ENCODE measurements around the gene TGM4.

TGM4 gene

DNA sequence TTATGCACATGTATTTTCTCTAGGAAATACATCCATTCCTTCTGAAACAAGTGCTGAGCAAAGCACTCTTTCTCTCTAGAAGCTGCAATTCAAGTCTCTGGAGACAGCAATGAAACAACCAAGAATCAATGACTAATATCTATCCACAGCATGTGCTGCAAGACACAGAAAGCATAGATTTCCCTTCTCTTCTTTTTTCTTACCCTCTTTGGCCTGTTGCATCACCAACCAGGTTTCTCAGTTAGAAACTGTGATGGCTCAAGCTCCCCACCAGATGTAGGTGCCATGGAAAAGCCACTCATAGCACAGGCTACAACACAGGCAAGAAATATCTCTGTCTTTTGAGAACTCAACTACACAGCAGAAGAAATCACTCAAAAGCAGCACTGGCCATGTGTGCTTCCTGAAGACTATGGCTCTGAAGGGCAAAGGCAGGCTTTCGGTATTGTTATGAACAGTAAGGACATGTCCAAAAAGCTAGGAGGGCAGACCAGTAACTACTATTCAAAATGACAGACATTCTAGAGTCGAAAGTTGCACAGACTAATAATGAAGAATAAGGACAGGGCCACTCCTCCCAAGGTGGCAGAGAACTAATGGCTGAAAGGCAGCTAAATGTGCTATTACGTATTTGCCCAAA, 86.1 kb downstream of the TGM4 start:
- TF ChIP-seq, protein P1, sequence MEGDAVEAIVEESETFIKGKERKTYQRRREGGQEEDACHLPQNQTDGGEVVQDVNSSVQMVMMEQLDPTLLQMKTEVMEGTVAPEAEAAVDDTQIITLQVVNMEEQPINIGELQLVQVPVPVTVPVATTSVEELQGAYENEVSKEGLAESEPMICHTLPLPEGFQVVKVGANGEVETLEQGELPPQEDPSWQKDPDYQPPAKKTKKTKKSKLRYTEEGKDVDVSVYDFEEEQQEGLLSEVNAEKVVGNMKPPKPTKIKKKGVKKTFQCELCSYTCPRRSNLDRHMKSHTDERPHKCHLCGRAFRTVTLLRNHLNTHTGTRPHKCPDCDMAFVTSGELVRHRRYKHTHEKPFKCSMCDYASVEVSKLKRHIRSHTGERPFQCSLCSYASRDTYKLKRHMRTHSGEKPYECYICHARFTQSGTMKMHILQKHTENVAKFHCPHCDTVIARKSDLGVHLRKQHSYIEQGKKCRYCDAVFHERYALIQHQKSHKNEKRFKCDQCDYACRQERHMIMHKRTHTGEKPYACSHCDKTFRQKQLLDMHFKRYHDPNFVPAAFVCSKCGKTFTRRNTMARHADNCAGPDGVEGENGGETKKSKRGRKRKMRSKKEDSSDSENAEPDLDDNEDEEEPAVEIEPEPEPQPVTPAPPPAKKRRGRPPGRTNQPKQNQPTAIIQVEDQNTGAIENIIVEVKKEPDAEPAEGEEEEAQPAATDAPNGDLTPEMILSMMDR (IDR thresholded peaks at IDR 0.05; ENCODE audit: borderline replicate concordance, insufficient read depth, low read depth, low read length) = no peak
- H3K4me3 ChIP-seq (ENCODE audit: low read depth, low read length) = no peak overlapping the region

- TF ChIP-seq, protein P1 (IDR thresholded peaks at IDR 0.05; ENCODE audit: borderline replicate concordance, insufficient read depth, low read depth, low read length) = no peak
- no peak overlapping the region for H3K4me3 ChIP-seq (ENCODE audit: low read depth, low read length)
Observed at GRCh38 chr3:44961888-44962287, 87.5 kb downstream of the TGM4 start.

DNA sequence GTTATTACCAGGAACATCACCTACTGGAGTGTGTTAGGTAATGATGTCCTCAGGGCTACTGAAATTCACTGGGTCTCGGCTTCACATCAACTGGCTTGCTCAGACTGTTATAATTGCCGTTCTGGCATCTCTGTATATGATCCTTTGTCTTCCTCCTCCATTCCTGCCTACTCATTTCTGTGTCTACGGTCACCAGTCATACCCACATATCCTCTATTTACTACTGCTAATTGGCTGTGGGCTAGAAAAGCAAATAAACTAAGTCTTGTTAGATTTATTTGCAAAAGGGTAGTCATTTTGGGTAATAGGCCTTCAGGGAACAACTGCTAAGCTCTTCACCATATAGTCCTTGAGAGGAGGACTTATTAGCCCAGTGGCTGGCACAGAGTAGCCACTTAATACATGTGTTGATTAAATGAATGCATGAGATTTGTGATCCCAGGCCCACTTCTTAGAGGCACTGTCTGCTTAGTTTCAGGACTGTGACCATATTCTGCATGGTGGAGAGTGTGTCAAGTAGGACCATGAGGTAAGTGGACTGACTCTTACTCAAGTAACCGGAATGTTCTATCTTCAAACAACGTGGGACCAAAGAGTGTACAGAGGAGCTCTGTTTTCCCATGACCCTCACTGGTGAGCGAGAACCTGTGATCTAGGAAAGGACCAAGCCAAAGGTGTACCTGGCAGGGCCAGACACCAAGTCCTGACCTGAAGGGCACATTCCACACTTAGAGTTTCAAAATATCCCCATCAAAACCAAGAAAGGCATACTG, 88.4 kb downstream of the TGM4 start:
- no peak overlapping the region for H3K4me3 ChIP-seq (ENCODE audit: low read depth, low read length)
- TF ChIP-seq, protein P1 (IDR thresholded peaks at IDR 0.05; ENCODE audit: borderline replicate concordance, insufficient read depth, low read depth, low read length) = no peak

DNA sequence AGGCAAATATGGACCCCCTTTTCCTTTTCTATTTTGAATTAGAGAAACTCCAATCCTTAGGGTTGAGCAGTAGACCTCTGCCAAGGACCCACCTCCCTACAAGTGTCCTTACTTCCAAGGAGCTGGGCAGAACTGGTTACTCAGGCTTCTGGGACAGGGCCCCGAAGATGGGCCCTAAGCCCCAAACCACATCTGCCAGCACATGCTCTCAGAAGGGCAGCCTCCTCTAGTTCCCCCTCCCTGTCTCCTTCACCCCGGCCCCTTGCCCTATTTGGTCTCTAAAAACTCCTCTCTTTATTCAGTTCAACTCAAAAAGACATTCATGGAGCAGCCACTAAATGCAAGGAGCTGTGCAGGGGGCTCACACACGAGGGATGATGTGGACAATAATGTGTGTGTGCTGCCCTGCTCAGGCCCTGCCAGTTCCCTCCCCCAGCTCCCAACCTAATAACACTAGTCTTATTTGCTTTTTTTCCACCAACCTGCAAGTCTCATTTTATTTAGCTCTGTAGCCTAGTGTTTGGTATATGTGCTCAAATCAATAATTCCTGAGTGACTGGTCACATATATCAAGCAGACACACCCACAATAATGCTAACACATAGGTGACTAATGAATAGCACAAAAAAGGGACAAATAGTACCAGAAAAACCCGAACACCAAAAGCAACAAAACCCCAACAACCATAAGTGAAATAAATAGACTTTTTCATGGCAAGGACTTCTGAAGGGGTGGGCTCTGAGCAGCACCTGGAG, 89.3 kb downstream of the TGM4 start:
- no peak overlapping the region for H3K4me3 ChIP-seq (ENCODE audit: low read depth, low read length)
- TF ChIP-seq, protein P1 (IDR thresholded peaks at IDR 0.05; ENCODE audit: borderline replicate concordance, insufficient read depth, low read depth, low read length) = no peak

All from GM12875 (cell line).